Adrenal gland (tissue), 5 donors: ENCODE data around the gene ZBTB18.

ENCODE experiments used
- CTCF ChIP-seq, 6 experiments: fragments of 450-650 bp in 4 of 6; fragments of 200-600 bp in 2 of 6; sonication (generic) in 1 of 6; IDR thresholded peaks; 1 replicate in 5 of 6; 2 replicates in 1 of 6; pipeline versions ENCODE4 v1.5.1 to v1.8.0; 2016 to 2021; ENCODE audit warnings: antibody characterized with exemption in 6 of 6, mild to moderate bottlenecking in 2 of 6, moderate library complexity in 1 of 6
- POLR2A ChIP-seq, 2 donors: fragments of 450-650 bp; IDR thresholded peaks; one replicate each; pipeline ENCODE4 v1.6.1; 2017; ENCODE audit warnings: antibody characterized with exemption in 2 of 2, mild to moderate bottlenecking in 2 of 2, moderate library complexity in 1 of 2
- donor health status: DM: no; HTN: no; CAD: no.

GRCh38 chr1:244050014-244050834, 859 bp upstream of the ZBTB18 start:
- TF ChIP-seq CTCF (IDR thresholded peaks at IDR 0.05) (no peak), POLR2A (IDR thresholded peaks at IDR 0.05) (no peak)
